ENCODE measurements around the gene CST9.

The CST9 gene

DNA sequence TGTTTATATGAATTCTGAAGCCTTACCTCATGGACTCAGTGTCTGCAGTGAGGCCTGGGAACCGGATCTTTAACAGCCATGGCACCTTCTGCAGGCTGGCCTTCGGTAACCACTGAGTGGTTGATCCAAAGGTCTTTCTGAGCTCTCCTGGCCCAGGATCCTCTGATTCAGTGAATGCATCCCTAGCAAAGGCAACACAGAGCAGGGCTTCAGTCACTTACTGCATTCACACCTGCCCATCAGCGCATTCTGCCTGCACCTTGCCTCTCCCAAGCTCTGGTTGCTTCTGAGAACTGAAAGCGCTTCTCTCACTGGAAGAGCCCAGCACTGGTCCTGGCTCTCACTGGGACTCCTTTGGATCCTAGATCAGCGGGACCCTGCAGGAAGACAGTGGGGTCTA, 8.4 kb upstream of the CST9 start:
- TF ChIP-seq, protein P1, sequence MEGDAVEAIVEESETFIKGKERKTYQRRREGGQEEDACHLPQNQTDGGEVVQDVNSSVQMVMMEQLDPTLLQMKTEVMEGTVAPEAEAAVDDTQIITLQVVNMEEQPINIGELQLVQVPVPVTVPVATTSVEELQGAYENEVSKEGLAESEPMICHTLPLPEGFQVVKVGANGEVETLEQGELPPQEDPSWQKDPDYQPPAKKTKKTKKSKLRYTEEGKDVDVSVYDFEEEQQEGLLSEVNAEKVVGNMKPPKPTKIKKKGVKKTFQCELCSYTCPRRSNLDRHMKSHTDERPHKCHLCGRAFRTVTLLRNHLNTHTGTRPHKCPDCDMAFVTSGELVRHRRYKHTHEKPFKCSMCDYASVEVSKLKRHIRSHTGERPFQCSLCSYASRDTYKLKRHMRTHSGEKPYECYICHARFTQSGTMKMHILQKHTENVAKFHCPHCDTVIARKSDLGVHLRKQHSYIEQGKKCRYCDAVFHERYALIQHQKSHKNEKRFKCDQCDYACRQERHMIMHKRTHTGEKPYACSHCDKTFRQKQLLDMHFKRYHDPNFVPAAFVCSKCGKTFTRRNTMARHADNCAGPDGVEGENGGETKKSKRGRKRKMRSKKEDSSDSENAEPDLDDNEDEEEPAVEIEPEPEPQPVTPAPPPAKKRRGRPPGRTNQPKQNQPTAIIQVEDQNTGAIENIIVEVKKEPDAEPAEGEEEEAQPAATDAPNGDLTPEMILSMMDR (IDR thresholded peaks at IDR 0.05) = no peak
- Histone ChIP-seq H3K4me3 (ENCODE audit: low read depth in 1 of 2, low read length in 1 of 2) (no peak overlapping the region), H3K27ac (no peak overlapping the region), H3K9me3 (no peaks in the 10 kb centered on the region), H3K4me1 (ENCODE audit: control insufficient read depth in 1 of 2, insufficient read depth in 1 of 2, low read depth in 1 of 2, low read length in 1 of 2) (no peaks in the 10 kb centered on the region), H3K36me3 (no peaks in the 10 kb centered on the region), H3K27me3 (no peaks in the 10 kb centered on the region)

DNA sequence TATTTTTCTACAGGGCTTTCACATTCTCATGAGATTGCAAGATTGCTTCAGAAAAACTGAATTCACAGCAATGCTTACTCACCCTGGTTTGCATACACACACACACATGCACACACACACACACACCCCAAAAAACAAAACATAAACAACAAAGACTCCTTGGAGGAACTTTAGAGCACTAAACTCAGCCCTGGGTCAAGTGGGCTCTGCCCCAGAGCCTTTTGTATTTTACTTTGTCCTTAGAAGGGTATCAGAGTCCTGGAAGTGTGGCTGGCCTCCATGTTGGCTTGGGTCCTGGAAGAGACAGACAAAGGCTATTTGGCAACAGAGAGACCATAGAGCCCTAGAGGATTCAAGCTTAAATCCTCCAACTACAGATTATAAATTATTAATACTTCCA, 8.0 kb upstream of the CST9 start:
- Histone ChIP-seq H3K4me3 (ENCODE audit: low read depth in 1 of 2, low read length in 1 of 2) (no peak overlapping the region), H3K9me3 (no peaks in the 10 kb centered on the region), H3K4me1 (ENCODE audit: control insufficient read depth in 1 of 2, insufficient read depth in 1 of 2, low read depth in 1 of 2, low read length in 1 of 2) (no peaks in the 10 kb centered on the region), H3K27ac (no peak overlapping the region), H3K27me3 (no peaks in the 10 kb centered on the region), H3K36me3 (no peaks in the 10 kb centered on the region)
- TF ChIP-seq, protein P1 (IDR thresholded peaks at IDR 0.05) = no peak

DNA sequence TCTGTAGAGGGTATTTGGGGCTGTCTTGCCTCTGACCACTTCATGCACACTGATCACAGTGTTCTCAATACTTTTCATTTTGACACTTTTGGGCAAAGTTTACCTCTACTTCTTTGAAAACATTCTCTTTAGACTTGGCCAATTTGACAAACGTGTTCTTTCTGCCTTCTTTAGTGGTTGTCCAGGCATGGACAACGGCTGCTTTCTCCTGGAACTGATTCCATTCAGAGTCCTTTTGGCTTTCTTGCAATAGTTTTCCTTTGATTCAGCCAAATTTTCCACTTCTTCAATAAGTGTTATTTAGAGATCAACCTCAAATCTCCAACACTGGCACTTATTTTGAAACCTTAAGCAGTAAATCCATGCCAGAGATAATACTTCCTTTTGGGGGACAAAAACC, 6.7 kb upstream of the CST9 start:
- H3K36me3 ChIP-seq = no peaks in the 10 kb centered on the region
- H3K4me3 ChIP-seq (ENCODE audit: low read depth in 1 of 2, low read length in 1 of 2) = no peak overlapping the region
- H3K27me3 ChIP-seq = no peaks in the 10 kb centered on the region
- no peaks in the 10 kb centered on the region for H3K4me1 ChIP-seq (ENCODE audit: control insufficient read depth in 1 of 2, insufficient read depth in 1 of 2, low read depth in 1 of 2, low read length in 1 of 2)
- no peak overlapping the region for H3K27ac ChIP-seq
- H3K9me3 ChIP-seq = no peaks in the 10 kb centered on the region
- TF ChIP-seq, protein P1 (IDR thresholded peaks at IDR 0.05) = no peak

DNA sequence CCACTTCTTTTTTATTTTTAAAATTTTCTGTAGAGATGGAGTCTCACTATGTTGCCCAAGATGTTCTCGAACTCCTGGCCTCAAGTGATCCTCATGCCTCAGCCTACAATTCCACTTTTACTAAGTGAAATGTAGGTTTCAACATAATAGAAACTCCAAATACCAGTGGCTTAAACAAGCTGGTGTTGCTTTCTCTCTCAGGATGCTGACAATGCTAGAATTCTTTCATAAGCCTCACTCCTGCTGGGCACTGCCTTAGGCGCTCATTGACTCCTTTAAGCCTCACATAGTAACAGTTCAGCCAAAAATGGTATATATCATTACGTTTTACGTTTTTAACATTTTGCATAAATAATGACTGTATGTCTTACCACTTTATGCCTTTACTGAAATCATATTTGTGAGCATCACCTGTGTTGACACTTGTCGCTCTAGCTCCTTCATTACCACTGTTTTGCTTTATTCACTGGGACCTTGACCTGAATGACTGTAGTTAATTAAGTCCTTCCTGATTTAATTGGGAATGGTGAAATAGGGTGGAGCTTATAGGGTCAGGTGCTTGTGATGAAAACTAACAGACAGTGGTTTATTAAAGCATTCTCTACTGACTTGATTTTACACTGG, 3.9 kb upstream of the CST9 start:
- H3K27me3 ChIP-seq = no peaks in the 10 kb centered on the region
- no peak overlapping the region for H3K27ac ChIP-seq
- H3K4me3 ChIP-seq (ENCODE audit: low read depth in 1 of 2, low read length in 1 of 2) = no peak overlapping the region
- H3K4me1 ChIP-seq (ENCODE audit: control insufficient read depth in 1 of 2, insufficient read depth in 1 of 2, low read depth in 1 of 2, low read length in 1 of 2) = no peaks in the 10 kb centered on the region
- TF ChIP-seq, protein P1 (IDR thresholded peaks at IDR 0.05) = no peak
- no peaks in the 10 kb centered on the region for H3K36me3 ChIP-seq
- H3K9me3 ChIP-seq = no peaks in the 10 kb centered on the region

DNA sequence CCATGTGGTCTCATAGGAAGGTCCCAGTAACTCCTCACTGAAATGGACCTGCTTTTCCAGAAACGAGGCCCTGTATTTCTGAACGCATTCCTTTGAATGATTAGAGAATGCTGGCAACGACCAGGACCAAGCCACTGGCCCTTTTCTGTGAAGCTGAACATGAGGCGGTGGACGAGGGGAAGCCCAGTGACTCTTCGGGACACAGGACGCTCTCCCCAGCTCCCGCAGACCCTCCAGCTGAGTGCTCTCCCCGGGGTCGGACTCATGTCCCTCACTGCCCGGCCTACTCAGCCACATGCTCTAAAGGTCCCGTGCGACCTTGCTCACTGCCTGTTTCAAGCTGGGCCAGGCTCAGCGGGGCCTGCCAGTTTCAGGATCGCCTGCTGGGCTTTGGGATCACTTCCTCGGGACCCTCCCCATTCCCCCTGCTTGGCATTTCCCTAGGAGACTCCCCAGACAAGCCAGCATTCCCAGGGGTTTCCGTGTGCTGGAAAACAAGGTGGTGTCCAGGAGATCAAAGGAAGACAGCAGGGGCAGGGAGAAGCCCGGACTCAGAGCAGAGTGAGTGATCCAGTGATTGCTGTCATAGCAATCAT, 2.6 kb upstream of the CST9 start:
- Histone ChIP-seq H3K9me3 (no peaks in the 10 kb centered on the region), H3K27ac (no peak overlapping the region), H3K4me3 (ENCODE audit: low read depth in 1 of 2, low read length in 1 of 2) (no peak overlapping the region), H3K36me3 (no peaks in the 10 kb centered on the region), H3K4me1 (ENCODE audit: control insufficient read depth in 1 of 2, insufficient read depth in 1 of 2, low read depth in 1 of 2, low read length in 1 of 2) (no peaks in the 10 kb centered on the region), H3K27me3 (no peaks in the 10 kb centered on the region)
- TF ChIP-seq, protein P1 (IDR thresholded peaks at IDR 0.05) = no peak

Data from neutrophil (primary cell).